ENCODE results near the gene ABCG1.
"Not testable (repeated sequence)": the region's sequence is repeated elsewhere in the genome, so short reads cannot be mapped to it uniquely, and the experiment has no call there.

The ABCG1 gene

DNA sequence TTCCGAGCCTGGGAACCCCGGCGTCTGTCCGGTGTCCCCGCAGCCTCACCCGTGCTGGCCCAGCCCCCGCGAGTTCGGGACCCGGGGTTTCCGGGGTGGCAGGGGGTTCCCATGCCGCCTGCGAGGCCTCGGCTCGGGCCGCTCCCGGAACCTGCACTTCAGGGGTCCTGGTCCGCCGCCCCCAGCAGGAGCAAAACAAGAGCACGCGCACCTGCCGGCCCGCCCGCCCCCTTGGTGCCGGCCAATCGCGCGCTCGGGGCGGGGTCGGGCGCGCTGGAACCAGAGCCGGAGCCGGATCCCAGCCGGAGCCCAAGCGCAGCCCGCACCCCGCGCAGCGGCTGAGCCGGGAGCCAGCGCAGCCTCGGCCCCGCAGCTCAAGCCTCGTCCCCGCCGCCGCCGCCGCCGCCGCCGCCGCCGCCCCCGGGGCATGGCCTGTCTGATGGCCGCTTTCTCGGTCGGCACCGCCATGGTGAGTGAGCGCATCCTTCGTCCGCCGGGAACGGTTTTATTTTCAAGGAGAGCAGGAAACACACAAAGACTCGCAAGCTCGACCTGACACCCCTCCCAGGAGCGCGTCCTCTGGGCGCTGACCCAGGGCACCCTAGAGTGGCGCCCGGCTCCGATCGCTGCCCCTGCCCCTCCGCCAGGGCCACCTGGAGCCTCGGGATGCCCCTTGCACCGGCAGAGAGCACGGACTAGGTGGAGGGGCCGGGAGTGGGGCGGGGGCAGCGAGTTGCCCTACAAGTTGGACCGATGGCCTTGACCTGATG is at the start of gene ABCG1:
TSS of gene ABCG1 (plus strand) at position 305 of the 770 bp plus-strand sequence. CDS start at position 428, 123 bp downstream.
- peak; percentile 65 for DNase-seq

- DNase-seq, result no peak
Observed at GRCh38 chr21:42169758-42170157, 49.2 kb upstream of the ABCG1 start.

- DNase-seq, result no peak
Observed at GRCh38 chr21:42171091-42172053, 47.6 kb upstream of the ABCG1 start.

- DNase-seq, result no peak
Observed at GRCh38 chr21:42172596-42173483, 46.1 kb upstream of the ABCG1 start.

DNA sequence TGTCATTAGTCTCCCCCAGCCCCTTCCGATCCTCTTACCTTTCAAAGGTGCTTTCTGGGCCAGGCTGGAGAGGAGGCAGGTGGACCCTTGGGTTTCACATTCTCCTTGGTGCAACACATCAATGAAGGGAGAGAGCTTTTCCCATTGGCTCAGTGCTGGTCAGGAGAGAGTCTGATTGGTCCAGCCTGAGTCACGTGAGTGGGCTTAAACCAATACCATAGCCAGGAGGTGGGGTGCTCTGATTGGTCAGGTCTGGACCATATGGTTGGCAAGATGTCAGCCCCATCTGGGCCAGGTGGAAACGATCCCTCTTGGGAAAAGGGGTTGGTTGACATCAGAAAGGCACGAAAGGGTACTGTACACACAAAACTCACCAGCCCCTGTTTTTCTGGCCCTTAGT is 44.8 kb upstream of the ABCG1 start:
- no peak for DNase-seq

DNA sequence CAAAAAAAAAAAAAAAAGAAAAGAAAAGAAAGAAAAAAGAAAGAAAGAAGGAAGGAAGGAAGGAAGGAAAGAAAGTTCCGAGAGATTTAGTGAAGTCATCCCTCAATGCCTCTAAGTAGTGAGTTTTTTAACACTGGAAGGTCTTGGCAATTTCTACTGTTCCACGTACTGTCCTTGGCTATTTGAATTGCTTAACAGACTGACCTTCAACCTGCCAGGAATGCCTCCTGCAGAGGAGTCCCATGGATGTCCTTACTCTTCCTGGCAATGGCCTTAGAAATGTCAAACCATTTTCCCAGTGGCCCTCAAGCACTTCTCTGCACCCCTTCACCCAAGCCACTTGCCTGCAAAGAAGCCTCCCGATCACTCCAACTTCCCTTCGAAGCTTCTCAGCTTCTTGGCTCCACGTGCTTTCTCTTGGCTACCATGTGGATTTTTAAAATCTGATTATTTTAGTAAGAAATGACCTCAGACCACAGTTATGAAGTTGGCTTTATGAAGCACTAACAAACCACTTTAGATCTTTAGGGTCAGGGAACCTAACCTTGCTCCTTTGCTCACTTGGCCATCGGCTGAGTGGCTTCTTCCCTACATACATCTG is 43.7 kb upstream of the ABCG1 start:
- no peak for DNase-seq

DNA sequence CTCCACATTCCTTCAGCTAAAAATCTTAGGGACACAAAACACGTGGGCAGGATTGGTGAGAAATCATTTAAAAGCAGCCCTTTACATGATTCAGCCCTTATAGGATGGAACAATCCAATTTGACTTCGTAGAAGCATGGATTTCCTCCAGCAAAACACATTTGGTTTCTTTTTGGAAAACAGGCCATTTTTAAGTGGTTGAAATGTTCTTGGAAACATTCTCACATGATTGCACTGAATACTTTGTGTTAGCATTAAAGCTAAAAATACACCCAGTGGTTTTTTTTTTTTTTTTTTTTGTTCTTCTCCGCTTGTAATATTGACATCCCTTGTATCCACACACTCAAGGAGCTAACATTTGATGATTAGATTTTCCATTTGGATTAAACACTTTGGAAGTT is 42.1 kb upstream of the ABCG1 start:
- DNase-seq, result no peak

DNA sequence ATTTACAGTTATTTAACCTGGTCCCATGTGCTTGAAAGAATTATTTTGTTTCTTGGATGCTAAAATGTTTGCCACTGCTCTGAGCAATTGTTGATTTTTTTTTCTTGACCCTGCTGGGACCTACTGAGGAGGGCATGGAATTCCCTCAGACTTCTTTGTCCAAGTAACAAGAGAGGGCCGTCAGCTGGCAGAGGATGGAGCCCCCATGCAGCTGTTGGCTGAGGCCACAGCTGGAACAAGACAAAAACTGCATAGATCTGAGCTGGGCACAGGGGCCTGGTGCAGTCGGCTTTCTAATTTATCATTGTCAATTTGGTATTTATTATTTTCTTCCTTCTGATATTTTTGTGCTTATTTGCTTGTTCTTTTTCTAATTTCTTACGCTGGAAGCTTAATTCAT is 39.6 kb upstream of the ABCG1 start:
- no peak for DNase-seq

GRCh38 chr21:42180001-42180400 is 38.9 kb upstream of the ABCG1 start:
- not testable (repeated sequence) for DNase-seq

GRCh38 chr21:42182713-42183371 is 36.1 kb upstream of the ABCG1 start:
- DNase-seq, result no peak

DNA sequence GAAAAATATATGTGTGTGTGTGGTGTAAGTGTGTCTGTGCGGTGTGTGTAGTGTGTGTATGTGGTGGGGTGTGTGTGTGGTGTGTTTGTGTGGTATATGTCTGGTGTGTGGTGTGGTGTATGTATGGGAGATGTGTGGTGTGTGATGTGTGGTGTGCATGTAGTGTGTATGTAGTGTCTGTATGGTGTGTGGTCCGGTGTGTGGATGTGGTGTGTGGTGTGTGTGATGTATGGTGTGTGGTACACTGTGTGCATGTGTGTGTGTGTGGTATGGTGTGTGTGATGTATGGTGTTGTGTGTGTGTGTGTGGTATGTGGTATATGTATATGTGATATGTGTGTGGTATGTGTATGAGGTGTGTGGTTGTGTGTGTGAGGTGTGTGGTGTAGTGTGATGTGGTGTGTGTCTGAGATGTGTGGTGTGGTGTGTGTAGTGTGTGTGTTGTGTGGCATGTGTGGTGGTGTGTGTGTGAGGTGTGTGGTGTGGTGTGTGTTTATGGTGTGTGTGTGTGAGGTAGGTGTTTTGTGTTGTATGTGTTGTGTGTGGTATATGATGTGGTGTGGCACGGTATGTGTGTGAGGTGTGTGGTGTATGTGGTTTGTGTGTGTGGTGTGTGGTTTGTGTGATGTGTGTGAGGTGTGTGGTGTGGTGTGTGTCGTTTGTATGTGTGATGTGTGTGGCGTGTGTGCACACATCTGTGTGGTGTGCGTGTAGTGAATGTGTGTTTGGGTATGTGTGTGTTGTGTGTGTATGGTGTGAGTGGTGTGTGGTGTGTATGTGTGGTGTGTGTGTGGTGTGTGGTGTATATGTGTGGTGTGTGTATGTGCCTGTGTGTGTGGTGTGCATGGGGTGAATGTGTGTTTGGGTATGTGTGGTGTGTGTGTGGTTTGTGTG is 35.3 kb upstream of the ABCG1 start:
- no peak for DNase-seq

GRCh38 chr21:42186591-42186990 is 32.3 kb upstream of the ABCG1 start:
- DNase-seq, result no peak

GRCh38 chr21:42187976-42188653 is 30.8 kb upstream of the ABCG1 start:
- DNase-seq, result peak; percentile 80

DNA sequence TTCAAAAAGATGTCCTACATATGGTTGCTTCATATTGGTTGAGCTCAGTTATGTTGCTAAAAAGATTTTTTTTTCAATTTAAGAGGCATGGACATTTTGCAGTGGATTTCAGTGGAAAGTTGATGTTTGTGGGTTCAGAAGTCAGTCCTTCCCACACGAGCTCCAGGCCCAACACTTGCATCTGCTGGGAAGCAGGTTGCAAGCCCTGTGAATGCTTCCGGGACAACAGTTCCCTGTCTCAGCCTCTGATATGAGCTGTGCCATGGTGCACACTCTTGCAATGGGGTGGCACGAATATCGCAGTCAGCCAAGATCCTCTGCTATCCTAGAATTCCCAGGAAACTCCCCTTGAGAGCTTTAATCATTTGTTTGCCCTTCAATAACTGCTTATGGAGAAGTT is 30.3 kb upstream of the ABCG1 start:
- no peak for DNase-seq

GRCh38 chr21:42189431-42189830 is 29.5 kb upstream of the ABCG1 start:
- no peak for DNase-seq

DNA sequence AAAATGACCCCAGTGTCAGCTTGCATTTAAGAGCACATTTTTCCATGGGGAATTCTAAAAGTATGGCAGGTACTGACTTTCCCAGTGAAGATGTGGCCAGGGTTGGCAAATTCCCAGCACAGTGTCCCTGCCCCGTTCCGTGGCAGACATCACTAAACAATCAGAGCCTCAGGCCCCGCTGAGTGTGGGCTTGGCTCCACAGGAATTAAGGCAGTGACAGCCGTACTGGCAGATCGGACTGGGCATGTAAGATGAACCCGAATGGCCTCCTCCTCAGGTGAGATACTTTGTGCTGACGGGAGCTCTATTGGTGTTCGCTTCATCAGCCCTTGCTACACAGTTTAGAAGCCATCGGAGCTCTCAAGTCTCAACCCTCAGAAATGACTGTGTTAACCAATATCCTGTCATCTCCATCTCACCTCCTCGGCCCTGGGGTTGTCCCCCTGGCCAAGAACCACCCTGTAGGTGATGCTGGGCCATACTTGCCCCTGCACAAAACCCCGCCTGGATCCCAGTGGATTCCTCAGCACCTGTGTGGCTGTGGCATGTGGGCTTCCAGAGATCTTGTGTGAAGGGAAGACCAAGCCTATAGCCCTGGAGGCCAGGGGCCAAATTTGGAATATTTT is 29.0 kb upstream of the ABCG1 start:
- peak; percentile 48 for DNase-seq

GRCh38 chr21:42190486-42190863 is 28.5 kb upstream of the ABCG1 start:
- no peak for DNase-seq

DNA sequence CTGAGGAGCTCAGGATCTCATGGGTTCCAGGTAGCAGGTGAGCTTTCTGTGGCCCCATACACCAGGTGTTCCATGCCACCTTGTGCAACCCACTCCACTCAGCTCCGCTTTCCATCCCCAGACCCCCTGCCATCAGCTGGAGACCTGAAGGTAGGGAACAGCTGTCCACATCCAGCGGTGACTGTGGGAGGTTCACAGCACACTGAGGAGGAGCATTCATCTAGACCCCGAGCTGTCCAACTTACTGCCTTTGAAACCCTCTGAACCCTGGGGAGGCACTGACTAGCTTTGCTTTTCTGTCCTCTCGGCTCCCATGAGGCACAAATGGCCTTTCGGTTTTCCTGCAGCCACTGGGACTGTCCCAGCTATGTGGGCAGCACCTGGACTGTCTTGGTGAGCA is 27.9 kb upstream of the ABCG1 start:
- DNase-seq, result no peak

- DNase-seq, result no peak
Observed at GRCh38 chr21:42191696-42192595, 27.0 kb upstream of the ABCG1 start.
